Neural cell (in vitro differentiated cells): ENCODE measurements around the gene BET1. TPM values are rescaled to one million over a fixed set of nuclear protein-coding genes. Genes with fewer than 3 reads are reported as not detected.

Experiments
- H2AFZ ChIP-seq: fragments of 200-600, 300-800 bp; sonication (generic), shearing (Covaris generic); 2 replicates; pipeline ENCODE4 v1.6.0; 2014; ENCODE audit warnings: low read depth, mild to moderate bottlenecking, antibody characterized with exemption, low read length, moderate library complexity
- H3F3A ChIP-seq: fragments of 200-600 bp; shearing (Covaris generic); 2 replicates; pipeline ENCODE4 v1.6.1; 2016; ENCODE audit warnings: mild to moderate bottlenecking, moderate library complexity, mixed read lengths, antibody characterized with exemption, low read length; ENCODE audit not compliant: insufficient read depth, poor library complexity, severe bottlenecking
- H3K27ac ChIP-seq: fragments of 200-600, 300-800 bp; sonication (generic), shearing (Covaris generic); 2 replicates; pipeline ENCODE4 v1.5.1; 2014; ENCODE audit warnings: mild to moderate bottlenecking, low read length, moderate library complexity
- H3K27me3 ChIP-seq: fragments of 300-800, 200-600 bp; sonication (generic), shearing (Covaris generic); 2 replicates; pipeline ENCODE4 v1.6.0; 2014; ENCODE audit warnings: mild to moderate bottlenecking, low read depth, low read length, moderate library complexity; ENCODE audit not compliant: insufficient read depth
- H3K36me3 ChIP-seq: fragments of 300-800, 200-600 bp; sonication (generic), shearing (Covaris generic); 2 replicates; pipeline ENCODE4 v1.5.1; 2014; ENCODE audit warnings: mild to moderate bottlenecking, antibody characterized with exemption, low read length, moderate library complexity; ENCODE audit not compliant: insufficient read depth
- H3K4me2 ChIP-seq: fragments of 300-800, 200-600 bp; sonication (generic), shearing (Covaris generic); 2 replicates; pipeline ENCODE4 v1.6.0; 2014; ENCODE audit warnings: mild to moderate bottlenecking, low read length
- H3K4me3 ChIP-seq: fragments of 300-800, 200-600 bp; sonication (generic), shearing (Covaris generic); 2 replicates; pipeline ENCODE4 v1.5.1; 2014; ENCODE audit warnings: mild to moderate bottlenecking, low read length, moderate library complexity
- H3K79me2 ChIP-seq: fragments of 200-600 bp; shearing (Covaris generic); replicated peaks from 2 replicates; pipeline ENCODE4 v1.6.0; 2014; ENCODE audit warnings: mild to moderate bottlenecking, low read length, moderate library complexity; ENCODE audit not compliant: insufficient read depth
- H3K9ac ChIP-seq: fragments of 300-800, 200-600 bp; sonication (generic), shearing (Covaris generic); 2 replicates; pipeline ENCODE4 v1.6.1; 2016; ENCODE audit warnings: mild to moderate bottlenecking, low read length, mixed read lengths
- H3K9me2 ChIP-seq: fragments of 200-600 bp; shearing (Covaris generic); 2 replicates; pipeline ENCODE4 v1.6.1; 2016; ENCODE audit warnings: mild to moderate bottlenecking, low read length, mixed read lengths; ENCODE audit not compliant: insufficient read depth
- H3K9me3 ChIP-seq: fragments of 200-600, 300-800 bp; sonication (generic), shearing (Covaris generic); 2 replicates; pipeline ENCODE4 v1.6.1; 2016; ENCODE audit warnings: mild to moderate bottlenecking, mixed run types, low read length, moderate library complexity, mixed read lengths
- H4K20me1 ChIP-seq: fragments of 200-600 bp; shearing (Covaris generic); 2 replicates; pipeline ENCODE4 v1.6.1; 2016; ENCODE audit warnings: mild to moderate bottlenecking, mixed run types; ENCODE audit not compliant: insufficient read depth
- EP300 ChIP-seq: fragments of 450-650 bp; conservative IDR thresholded peaks from 2 replicates; pipeline ENCODE4 v1.6.1; 2014; ENCODE audit warnings: antibody characterized with exemption, mild to moderate bottlenecking, moderate library complexity; ENCODE audit not compliant: poor library complexity, severe bottlenecking
- EZH2 ChIP-seq: fragments of 200-600, 300-800 bp; shearing (Covaris generic), sonication (generic); IDR thresholded peaks from 2 replicates; pipeline ENCODE4 v1.6.1; 2014; ENCODE audit warnings: antibody characterized with exemption, low read length, borderline replicate concordance, mild to moderate bottlenecking; ENCODE audit not compliant: insufficient read depth, poor library complexity, severe bottlenecking
- MXI1 ChIP-seq: fragments of 450-650 bp; conservative IDR thresholded peaks from 2 replicates; pipeline ENCODE4 v1.6.1; 2014; ENCODE audit warnings: antibody characterized with exemption, mild to moderate bottlenecking; ENCODE audit not compliant: poor library complexity, severe bottlenecking
- POLR2AphosphoS5 ChIP-seq: IDR thresholded peaks from 2 replicates; pipeline ENCODE4 v1.6.1; 2012
- RAD21 ChIP-seq: fragments of 450-650 bp; conservative IDR thresholded peaks from 2 replicates; pipeline ENCODE4 v1.6.1; 2014; ENCODE audit warnings: antibody characterized with exemption, mild to moderate bottlenecking, moderate library complexity
- SMC3 ChIP-seq: fragments of 450-650 bp; conservative IDR thresholded peaks from 2 replicates; pipeline ENCODE4 v1.6.1; 2014; ENCODE audit warnings: antibody characterized with exemption, mild to moderate bottlenecking, moderate library complexity; ENCODE audit not compliant: poor library complexity
- TAF1 ChIP-seq: IDR thresholded peaks from 2 replicates; pipeline ENCODE4 v1.6.1; 2012; ENCODE audit warnings: low read depth
- polyA plus RNA-seq: library from polyadenylated mRNA; depleted of rRNA; stranded (reverse); fragments of >200 nt; gene quantifications from 2 replicates; pipeline ENCODE4 v1.2.3, GENCODE V29; 2014
- TF ChIP-seq, protein P1 (sequence below): IDR thresholded peaks from 2 replicates; pipeline ENCODE4 v1.6.1; 2012; ENCODE audit warnings: borderline replicate concordance
- TF ChIP-seq, protein P2 (sequence below): fragments of 450-650 bp; IDR thresholded peaks from 2 replicates; pipeline ENCODE4 v1.5.1; 2014; ENCODE audit warnings: antibody characterized with exemption, mild to moderate bottlenecking, moderate library complexity; ENCODE audit not compliant: poor library complexity, severe bottlenecking

The BET1 gene
- polyA plus RNA-seq, 1 donor from 2014 or later: 49.9 TPM

DNA sequence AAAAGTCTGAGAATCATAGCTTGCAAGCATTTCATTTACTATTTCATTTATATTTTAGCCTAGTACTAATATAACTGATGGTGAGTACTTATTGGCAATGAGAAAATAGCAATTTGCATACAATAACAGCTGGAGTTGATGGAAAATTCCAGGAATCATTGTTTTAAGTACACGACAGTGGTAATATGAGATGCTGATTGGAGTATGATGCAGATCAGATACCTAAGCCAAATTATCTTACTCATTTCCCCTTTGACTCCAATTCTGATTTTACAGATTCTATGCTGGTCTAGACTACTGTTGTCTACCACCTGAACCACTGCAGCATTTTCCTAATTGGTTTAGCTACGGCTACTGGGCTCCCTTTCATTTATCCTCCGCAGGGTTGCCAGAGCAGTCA is 45.9 kb downstream of the BET1 start (continued):
- TF ChIP-seq EP300: no peak

DNA sequence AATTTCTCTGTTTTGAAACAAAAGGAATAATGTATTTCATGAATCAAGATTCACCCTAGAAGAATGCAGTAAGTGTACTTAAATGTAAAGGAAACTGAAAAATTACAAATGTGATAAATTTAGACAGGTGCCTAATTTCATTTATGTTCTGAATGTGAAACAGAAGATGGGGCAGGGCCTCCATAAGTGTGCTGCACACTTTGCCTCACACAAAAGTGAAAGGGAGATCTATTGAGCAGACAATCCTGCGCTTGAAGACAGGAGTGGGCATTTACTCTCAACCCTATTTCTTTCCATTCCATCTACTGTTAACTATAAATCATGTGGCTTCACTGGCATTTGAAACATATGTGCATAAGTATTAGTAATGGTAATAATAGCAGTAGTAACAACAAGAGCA is 46.4 kb downstream of the BET1 start:
- H3K4me3 ChIP-seq: no peak overlapping the region
- no peaks in the 10 kb centered on the region for H3K9me2 ChIP-seq
- H3K9me3 ChIP-seq: no peaks in the 10 kb centered on the region
- no peaks in the 10 kb centered on the region for H3K79me2 ChIP-seq
- TF ChIP-seq, protein P1, sequence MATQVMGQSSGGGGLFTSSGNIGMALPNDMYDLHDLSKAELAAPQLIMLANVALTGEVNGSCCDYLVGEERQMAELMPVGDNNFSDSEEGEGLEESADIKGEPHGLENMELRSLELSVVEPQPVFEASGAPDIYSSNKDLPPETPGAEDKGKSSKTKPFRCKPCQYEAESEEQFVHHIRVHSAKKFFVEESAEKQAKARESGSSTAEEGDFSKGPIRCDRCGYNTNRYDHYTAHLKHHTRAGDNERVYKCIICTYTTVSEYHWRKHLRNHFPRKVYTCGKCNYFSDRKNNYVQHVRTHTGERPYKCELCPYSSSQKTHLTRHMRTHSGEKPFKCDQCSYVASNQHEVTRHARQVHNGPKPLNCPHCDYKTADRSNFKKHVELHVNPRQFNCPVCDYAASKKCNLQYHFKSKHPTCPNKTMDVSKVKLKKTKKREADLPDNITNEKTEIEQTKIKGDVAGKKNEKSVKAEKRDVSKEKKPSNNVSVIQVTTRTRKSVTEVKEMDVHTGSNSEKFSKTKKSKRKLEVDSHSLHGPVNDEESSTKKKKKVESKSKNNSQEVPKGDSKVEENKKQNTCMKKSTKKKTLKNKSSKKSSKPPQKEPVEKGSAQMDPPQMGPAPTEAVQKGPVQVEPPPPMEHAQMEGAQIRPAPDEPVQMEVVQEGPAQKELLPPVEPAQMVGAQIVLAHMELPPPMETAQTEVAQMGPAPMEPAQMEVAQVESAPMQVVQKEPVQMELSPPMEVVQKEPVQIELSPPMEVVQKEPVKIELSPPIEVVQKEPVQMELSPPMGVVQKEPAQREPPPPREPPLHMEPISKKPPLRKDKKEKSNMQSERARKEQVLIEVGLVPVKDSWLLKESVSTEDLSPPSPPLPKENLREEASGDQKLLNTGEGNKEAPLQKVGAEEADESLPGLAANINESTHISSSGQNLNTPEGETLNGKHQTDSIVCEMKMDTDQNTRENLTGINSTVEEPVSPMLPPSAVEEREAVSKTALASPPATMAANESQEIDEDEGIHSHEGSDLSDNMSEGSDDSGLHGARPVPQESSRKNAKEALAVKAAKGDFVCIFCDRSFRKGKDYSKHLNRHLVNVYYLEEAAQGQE: no peak
- TF ChIP-seq TAF1 (no peak), SMC3 (no peak), EP300 (no peak), POLR2AphosphoS5 (no peak), EZH2 (no peak)
- TF ChIP-seq, protein P2, sequence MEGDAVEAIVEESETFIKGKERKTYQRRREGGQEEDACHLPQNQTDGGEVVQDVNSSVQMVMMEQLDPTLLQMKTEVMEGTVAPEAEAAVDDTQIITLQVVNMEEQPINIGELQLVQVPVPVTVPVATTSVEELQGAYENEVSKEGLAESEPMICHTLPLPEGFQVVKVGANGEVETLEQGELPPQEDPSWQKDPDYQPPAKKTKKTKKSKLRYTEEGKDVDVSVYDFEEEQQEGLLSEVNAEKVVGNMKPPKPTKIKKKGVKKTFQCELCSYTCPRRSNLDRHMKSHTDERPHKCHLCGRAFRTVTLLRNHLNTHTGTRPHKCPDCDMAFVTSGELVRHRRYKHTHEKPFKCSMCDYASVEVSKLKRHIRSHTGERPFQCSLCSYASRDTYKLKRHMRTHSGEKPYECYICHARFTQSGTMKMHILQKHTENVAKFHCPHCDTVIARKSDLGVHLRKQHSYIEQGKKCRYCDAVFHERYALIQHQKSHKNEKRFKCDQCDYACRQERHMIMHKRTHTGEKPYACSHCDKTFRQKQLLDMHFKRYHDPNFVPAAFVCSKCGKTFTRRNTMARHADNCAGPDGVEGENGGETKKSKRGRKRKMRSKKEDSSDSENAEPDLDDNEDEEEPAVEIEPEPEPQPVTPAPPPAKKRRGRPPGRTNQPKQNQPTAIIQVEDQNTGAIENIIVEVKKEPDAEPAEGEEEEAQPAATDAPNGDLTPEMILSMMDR: no peak
- H3K4me2 ChIP-seq: no peak overlapping the region
- H4K20me1 ChIP-seq: no peaks in the 10 kb centered on the region
- no peaks in the 10 kb centered on the region for H3K36me3 ChIP-seq
- no peak overlapping the region for H2AFZ ChIP-seq
- H3K9ac ChIP-seq: no peak overlapping the region
- no peaks in the 10 kb centered on the region for H3K27me3 ChIP-seq
- no peaks in the 10 kb centered on the region for H3F3A ChIP-seq
- H3K27ac ChIP-seq: no peak overlapping the region

DNA sequence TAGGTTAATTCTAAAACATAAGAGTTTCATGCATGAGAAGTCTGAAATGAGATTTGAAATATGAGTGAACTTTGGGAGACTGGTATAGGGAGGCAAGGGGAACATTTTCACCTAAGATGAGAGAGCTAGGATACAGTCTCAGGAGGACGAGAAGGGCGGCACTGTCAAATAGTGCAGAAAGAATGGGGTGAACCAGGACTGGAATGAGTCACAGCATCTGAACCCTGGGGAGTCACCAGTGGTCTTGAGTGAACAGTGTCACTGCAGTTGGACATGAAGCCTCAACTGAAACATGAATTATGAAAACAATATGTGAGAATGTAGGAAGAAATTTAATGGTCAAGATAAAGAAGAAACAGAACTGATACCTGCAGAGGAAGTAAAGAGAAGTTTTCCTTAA is 48.9 kb downstream of the BET1 start:
- no peaks in the 10 kb centered on the region for H3F3A ChIP-seq
- H2AFZ ChIP-seq: no peak overlapping the region
- H3K9ac ChIP-seq: no peak overlapping the region
- H3K4me2 ChIP-seq: no peak overlapping the region
- no peaks in the 10 kb centered on the region for H3K27me3 ChIP-seq
- H3K79me2 ChIP-seq: no peaks in the 10 kb centered on the region
- no peak overlapping the region for H3K4me3 ChIP-seq
- H3K9me3 ChIP-seq: no peaks in the 10 kb centered on the region
- H4K20me1 ChIP-seq: no peaks in the 10 kb centered on the region
- H3K9me2 ChIP-seq: no peaks in the 10 kb centered on the region
- no peaks in the 10 kb centered on the region for H3K36me3 ChIP-seq
- H3K27ac ChIP-seq: no peak overlapping the region
- TF ChIP-seq EP300: no peak
- TF ChIP-seq SMC3: no peak
- TF ChIP-seq RAD21: no peak
- TF ChIP-seq, protein P1: no peak
- no peak for TF ChIP-seq POLR2AphosphoS5
- TF ChIP-seq MXI1: no peak
- no peak for TF ChIP-seq TAF1
- no peak for TF ChIP-seq EZH2
- TF ChIP-seq, protein P2: no peak
